ENCODE results near the gene PARD3. TPM values are rescaled to one million over a fixed set of nuclear protein-coding genes. Genes with fewer than 3 reads are reported as not detected.

PARD3 gene
- total RNA-seq, 1 donor from 2014 or later, result 26.0 TPM

- Mint-ChIP-seq H3K4me3 (ENCODE audit: unreplicated experiment) (no peak overlapping the region), H3K27ac (ENCODE audit: unreplicated experiment) (no peak overlapping the region), H3K36me3 (ENCODE audit: low read depth) (no peaks in the 10 kb centered on the region), H3K4me1 (ENCODE audit: low read depth) (peaks cover 13% of the 10 kb centered on the region), H3K9me3 (ENCODE audit: low read depth) (no peaks in the 10 kb centered on the region), H3K27me3 (ENCODE audit: low read depth) (no peaks in the 10 kb centered on the region)
- TF ChIP-seq CTCF (IDR thresholded peaks at IDR 0.05), result no peak
- no peak for DNase-seq (ENCODE audit: low spot score)
These were observed 163.5 kb downstream of the PARD3 start for GRCh38 chr10:34651416-34652195.

- no peak for DNase-seq (ENCODE audit: low spot score)
These were observed 164.9 kb downstream of the PARD3 start for GRCh38 chr10:34650156-34650555.

GRCh38 chr10:34649385-34649784 lies 165.7 kb downstream of the PARD3 start:
- no peak overlapping the region for H3K4me3 Mint-ChIP-seq (ENCODE audit: unreplicated experiment)
- H3K4me1 Mint-ChIP-seq (ENCODE audit: low read depth), result peaks cover 6% of the 10 kb centered on the region
- no peak for DNase-seq (ENCODE audit: low spot score)
- H3K27ac Mint-ChIP-seq (ENCODE audit: unreplicated experiment), result no peak overlapping the region
- H3K9me3 Mint-ChIP-seq (ENCODE audit: low read depth), result no peaks in the 10 kb centered on the region
- no peaks in the 10 kb centered on the region for H3K36me3 Mint-ChIP-seq (ENCODE audit: low read depth)
- H3K27me3 Mint-ChIP-seq (ENCODE audit: low read depth), result no peaks in the 10 kb centered on the region
- TF ChIP-seq CTCF (IDR thresholded peaks at IDR 0.05), result no peak

More at GRCh38 chr10:34650156-34650555, 164.9 kb downstream of the PARD3 start:
- Mint-ChIP-seq H3K27me3 (ENCODE audit: low read depth) (no peaks in the 10 kb centered on the region), H3K27ac (ENCODE audit: unreplicated experiment) (no peak overlapping the region), H3K36me3 (ENCODE audit: low read depth) (no peaks in the 10 kb centered on the region), H3K4me1 (ENCODE audit: low read depth) (peaks cover 7% of the 10 kb centered on the region), H3K4me3 (ENCODE audit: unreplicated experiment) (no peak overlapping the region), H3K9me3 (ENCODE audit: low read depth) (no peaks in the 10 kb centered on the region)
- TF ChIP-seq CTCF (IDR thresholded peaks at IDR 0.05), result no peak

- Mint-ChIP-seq H3K9me3 (ENCODE audit: low read depth) (no peaks in the 10 kb centered on the region), H3K4me3 (ENCODE audit: unreplicated experiment) (no peak overlapping the region), H3K4me1 (ENCODE audit: low read depth) (peaks cover 6% of the 10 kb centered on the region), H3K27ac (ENCODE audit: unreplicated experiment) (no peak overlapping the region), H3K36me3 (ENCODE audit: low read depth) (no peaks in the 10 kb centered on the region), H3K27me3 (ENCODE audit: low read depth) (no peaks in the 10 kb centered on the region)
- DNase-seq (ENCODE audit: low spot score), result no peak
- no peak for TF ChIP-seq CTCF (IDR thresholded peaks at IDR 0.05)
These were observed 166.2 kb downstream of the PARD3 start for GRCh38 chr10:34648919-34649318.

- Mint-ChIP-seq H3K27me3 (ENCODE audit: low read depth) (no peaks in the 10 kb centered on the region), H3K9me3 (ENCODE audit: low read depth) (no peaks in the 10 kb centered on the region)
These were observed 166.9 kb downstream of the PARD3 start for GRCh38 chr10:34647875-34648865.

More at GRCh38 chr10:34647875-34648865, 166.9 kb downstream of the PARD3 start:
- no peak for TF ChIP-seq CTCF (IDR thresholded peaks at IDR 0.05)
- Mint-ChIP-seq H3K27ac (ENCODE audit: unreplicated experiment) (no peak overlapping the region), H3K36me3 (ENCODE audit: low read depth) (no peaks in the 10 kb centered on the region), H3K4me1 (ENCODE audit: low read depth) (peaks cover 6% of the 10 kb centered on the region), H3K4me3 (ENCODE audit: unreplicated experiment) (no peak overlapping the region)
- no peak for DNase-seq (ENCODE audit: low spot score)

All from chondrocyte (in vitro differentiated cells).